Esophagus muscularis mucosa (tissue), 4 donors: ENCODE data around the gene RASL10A.

ENCODE experiments used
- CTCF ChIP-seq, 3 experiments: fragments of 200-600 bp in 2 of 3; fragments of 450-650 bp in 1 of 3; sonication (generic) in 2 of 3; IDR thresholded peaks; one replicate each; pipeline ENCODE4 v1.5.1; 2017 to 2019; ENCODE audit warnings: antibody characterized with exemption in 3 of 3, mild to moderate bottlenecking in 2 of 3, moderate library complexity in 1 of 3
- EP300 ChIP-seq: sonication (generic); formaldehyde crosslinking; IDR thresholded peaks from one replicate; pipeline ENCODE4 v1.6.1; 2017; ENCODE audit warnings: antibody characterized with exemption
- POLR2A ChIP-seq: fragments of 450-650 bp; IDR thresholded peaks from one replicate; pipeline ENCODE4 v1.6.1; 2017; ENCODE audit warnings: antibody characterized with exemption, moderate library complexity, mild to moderate bottlenecking, low read depth
- POLR2AphosphoS5 ChIP-seq, 2 donors: sonication (generic); formaldehyde crosslinking; IDR thresholded peaks; one replicate each; pipeline ENCODE4 v1.6.1; 2017; ENCODE audit warnings: antibody characterized with exemption in 2 of 2

GRCh38 chr22:29330753-29331152 is 15.3 kb upstream of the RASL10A start:
- TF ChIP-seq POLR2A, result no peak
- TF ChIP-seq CTCF (IDR thresholded peaks at IDR 0.05), result no peak
- TF ChIP-seq POLR2AphosphoS5 (IDR thresholded peaks at IDR 0.05), result no peak
- no peak for TF ChIP-seq EP300
